Erythroblast (primary cell): ENCODE results near the gene RANBP17.

Experiments
- GATA1 ChIP-seq: IDR thresholded peaks from 2 replicates; pipeline ENCODE4 v1.6.1; 2011; ENCODE audit warnings: low read depth, mild to moderate bottlenecking, control low read depth, low read length, moderate library complexity
- POLR2A ChIP-seq: IDR thresholded peaks from 2 replicates; pipeline ENCODE4 v1.6.1; 2011; ENCODE audit warnings: mild to moderate bottlenecking, low read length

DNA sequence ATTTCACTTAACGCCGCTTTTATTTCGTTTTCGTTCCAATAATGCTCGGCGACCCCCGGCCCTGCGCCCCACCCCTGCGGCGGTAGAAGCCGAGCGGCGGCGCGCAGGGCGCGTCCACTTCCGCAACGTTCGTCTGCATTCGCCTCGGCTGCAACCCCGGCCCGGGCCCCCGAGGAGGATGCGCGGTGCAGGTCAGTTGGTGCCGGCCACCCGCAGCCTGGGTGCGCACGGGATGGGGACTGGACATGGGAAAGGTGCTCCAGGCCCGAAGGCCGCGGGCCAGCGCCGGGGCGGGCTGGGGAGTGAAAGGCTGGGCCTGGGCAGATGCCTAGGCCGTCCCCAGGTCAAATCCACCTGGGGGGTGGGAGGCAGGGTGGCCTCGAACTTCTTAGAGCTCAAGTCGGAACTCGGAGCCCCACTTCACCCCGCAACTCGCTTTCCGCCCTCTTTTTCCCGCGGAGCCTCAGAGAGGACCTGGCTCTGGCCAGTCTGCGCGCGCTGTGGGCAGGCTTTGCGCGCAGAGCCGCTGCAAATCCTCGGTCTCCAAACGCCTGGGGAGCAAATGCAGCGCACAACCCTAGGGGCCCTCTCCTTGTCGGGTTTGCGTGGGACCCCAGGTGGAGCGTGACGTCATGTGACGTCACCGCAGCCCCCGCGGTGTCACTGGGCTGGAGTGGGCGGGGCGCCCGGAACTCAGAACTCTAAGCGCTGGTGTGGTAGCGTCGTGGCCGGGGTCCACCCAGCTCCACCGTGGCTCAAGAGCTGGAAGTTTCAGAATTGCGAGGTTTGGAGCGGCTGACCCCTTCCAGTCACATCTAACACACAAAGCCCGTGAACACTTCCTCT lies 450.5 kb downstream of the RANBP17 start:
- TF ChIP-seq POLR2A (no peak), GATA1 (no peak)
